ENCODE results near the gene APP. TPM values are rescaled to one million over a fixed set of nuclear protein-coding genes. Genes with fewer than 3 reads are reported as not detected.

Gene APP
- total RNA-seq, 1 donor from 2014 or later: 306 TPM

GRCh38 chr21:26116456-26117011 lies 54.0 kb downstream of the APP start:
- no peaks in the 10 kb centered on the region for H3K9me3 ChIP-seq (ENCODE audit: low read depth)
- peaks cover 15% of the 10 kb centered on the region for H3K4me1 ChIP-seq
- no peaks in the 10 kb centered on the region for H3F3A ChIP-seq (ENCODE audit: low read depth)
- H3K36me3 ChIP-seq: no peaks in the 10 kb centered on the region
- H3K27ac ChIP-seq: no peak overlapping the region
- no peak overlapping the region for H3K4me3 ChIP-seq
- peak overlapping the region; percentile 50 for H3K27ac Mint-ChIP-seq
- peaks cover 21% of the 10 kb centered on the region for H3K36me3 Mint-ChIP-seq
- H4K20me1 ChIP-seq (ENCODE audit: low read depth): peaks cover 92% of the 10 kb centered on the region
- H3K79me2 ChIP-seq (ENCODE audit: low read depth): peaks cover 100% of the 10 kb centered on the region
- no peak overlapping the region for H2AFZ ChIP-seq (replicated peaks)
- H3K9me3 Mint-ChIP-seq: peaks cover 2% of the 10 kb centered on the region
- no peaks in the 10 kb centered on the region for H3K27me3 ChIP-seq
- H3K4me3 Mint-ChIP-seq: no peak overlapping the region
- no peak for DNase-seq (ENCODE audit: low spot score)
- peaks cover 28% of the 10 kb centered on the region for H3K4me1 Mint-ChIP-seq
- no peak overlapping the region for H3K4me2 ChIP-seq
- TF ChIP-seq EZH2phosphoT487 (IDR thresholded peaks at IDR 0.05): no peak
- TF ChIP-seq CTCF (IDR thresholded peaks at IDR 0.05): no peak
- no peak for TF ChIP-seq EZH2 (IDR thresholded peaks at IDR 0.05)
- H3K27me3 Mint-ChIP-seq (ENCODE audit: insufficient read depth, low read depth): peaks cover 3% of the 10 kb centered on the region
- no peak overlapping the region for H3K9ac ChIP-seq

GRCh38 chr21:26115899-26116298 lies 54.7 kb downstream of the APP start:
- Histone ChIP-seq H3K9ac (no peak overlapping the region), H3K4me1 (peaks cover 15% of the 10 kb centered on the region)

GRCh38 chr21:26115305-26115704 lies 55.3 kb downstream of the APP start:
- H3K4me3 Mint-ChIP-seq: no peak overlapping the region
- peak overlapping the region; percentile 3 for H3K27ac Mint-ChIP-seq
- peaks cover 24% of the 10 kb centered on the region for H3K4me1 Mint-ChIP-seq

More at GRCh38 chr21:26115899-26116298, 54.7 kb downstream of the APP start:
- no peak overlapping the region for H3K27ac Mint-ChIP-seq
- Histone ChIP-seq H3K4me2 (no peak overlapping the region), H3K4me3 (no peak overlapping the region), H2AFZ (replicated peaks) (no peak overlapping the region), H3K27me3 (no peaks in the 10 kb centered on the region), H3K36me3 (peaks cover 3% of the 10 kb centered on the region), H3K9me3 (ENCODE audit: low read depth) (no peaks in the 10 kb centered on the region), H3F3A (ENCODE audit: low read depth) (no peaks in the 10 kb centered on the region), H3K27ac (no peak overlapping the region), H4K20me1 (ENCODE audit: low read depth) (peaks cover 94% of the 10 kb centered on the region), H3K79me2 (ENCODE audit: low read depth) (peaks cover 100% of the 10 kb centered on the region)
- no peak for DNase-seq (ENCODE audit: low spot score)
- H3K27me3 Mint-ChIP-seq (ENCODE audit: insufficient read depth, low read depth): peaks cover 2% of the 10 kb centered on the region
- no peak overlapping the region for H3K4me3 Mint-ChIP-seq
- peaks cover 23% of the 10 kb centered on the region for H3K36me3 Mint-ChIP-seq
- H3K9me3 Mint-ChIP-seq: peaks cover 2% of the 10 kb centered on the region
- peaks cover 27% of the 10 kb centered on the region for H3K4me1 Mint-ChIP-seq
- TF ChIP-seq EZH2 (IDR thresholded peaks at IDR 0.05) (no peak), CTCF (IDR thresholded peaks at IDR 0.05) (no peak), EZH2phosphoT487 (IDR thresholded peaks at IDR 0.05) (no peak)

More at GRCh38 chr21:26115305-26115704, 55.3 kb downstream of the APP start:
- H3K9me3 Mint-ChIP-seq: no peaks in the 10 kb centered on the region
- Histone ChIP-seq H3K36me3 (peaks cover 8% of the 10 kb centered on the region), H3K9me3 (ENCODE audit: low read depth) (no peaks in the 10 kb centered on the region), H3K4me3 (no peak overlapping the region), H3K4me2 (no peak overlapping the region), H3K79me2 (ENCODE audit: low read depth) (peaks cover 100% of the 10 kb centered on the region), H3K27ac (no peak overlapping the region), H3K27me3 (no peaks in the 10 kb centered on the region), H3K9ac (no peak overlapping the region), H2AFZ (replicated peaks) (no peak overlapping the region), H3K4me1 (peaks cover 15% of the 10 kb centered on the region), H4K20me1 (ENCODE audit: low read depth) (peaks cover 94% of the 10 kb centered on the region), H3F3A (ENCODE audit: low read depth) (no peaks in the 10 kb centered on the region)
- H3K27me3 Mint-ChIP-seq (ENCODE audit: insufficient read depth, low read depth): no peaks in the 10 kb centered on the region
- DNase-seq (ENCODE audit: low spot score): no peak
- no peak for TF ChIP-seq EZH2 (IDR thresholded peaks at IDR 0.05)
- no peak for TF ChIP-seq CTCF (IDR thresholded peaks at IDR 0.05)
- TF ChIP-seq EZH2phosphoT487 (IDR thresholded peaks at IDR 0.05): no peak
- peaks cover 23% of the 10 kb centered on the region for H3K36me3 Mint-ChIP-seq

Data from neural progenitor cell (in vitro differentiated cells).